HepG2 (cell line): Measurements from ENCODE around the gene FAM20A. TPM values are rescaled to one million over a fixed set of nuclear protein-coding genes. Genes with fewer than 3 reads are reported as not detected.

ENCODE experiments used
- ATRX ChIP-seq: sonication (generic); formaldehyde crosslinking; IDR thresholded peaks from 2 replicates; pipeline ENCODE4 v1.4.0; 2020; ENCODE audit warnings: missing genetic modification reagents, borderline replicate concordance
- CENPT ChIP-seq: sonication (generic); formaldehyde crosslinking; IDR thresholded peaks from 2 replicates; pipeline ENCODE4 v1.8.0; 2022; ENCODE audit warnings: low read depth, mild to moderate bottlenecking, moderate library complexity, missing genetic modification reagents
- ESRRA ChIP-seq: sonication (generic); formaldehyde crosslinking; IDR thresholded peaks from 2 replicates; pipeline ENCODE4 v1.5.1; 2020; ENCODE audit warnings: mild to moderate bottlenecking, low read depth, missing genetic modification reagents
- FOSL2 ChIP-seq: sonication (generic); formaldehyde crosslinking; IDR thresholded peaks from 2 replicates; pipeline ENCODE4 v1.4.0; 2020; ENCODE audit warnings: missing genetic modification reagents
- GATAD2A ChIP-seq: IDR thresholded peaks from 2 replicates; pipeline ENCODE4 v1.6.1; 2016
- MAFK ChIP-seq, 2 experiments: IDR thresholded peaks in 1 of 2; conservative IDR thresholded peaks in 1 of 2; 2 replicates each; pipeline ENCODE4 v1.6.1; 2011; ENCODE audit warnings: improper control_type of control experiment in 2 of 2, low read length in 2 of 2
- MBNL3 ChIP-seq: fragments of 250-450 bp; sonication (Bioruptor Pico); conservative IDR thresholded peaks from 2 replicates; pipeline ENCODE4 v1.8.0; 2022; ENCODE audit warnings: mild to moderate bottlenecking, inconsistent platforms
- POLR2AphosphoS2 ChIP-seq: IDR thresholded peaks from 2 replicates; pipeline ENCODE4 v1.6.1; 2011; ENCODE audit warnings: low read depth, low read length, improper control_type of control experiment
- RBM39 ChIP-seq: fragments of 200-400 bp; formaldehyde crosslinking; IDR thresholded peaks from one replicate; pipeline ENCODE4 v1.6.1; 2018; ENCODE audit warnings: antibody characterized with exemption, mild to moderate bottlenecking, low read depth, low read length; ENCODE audit not compliant: poor library complexity, severe bottlenecking
- SRSF1 ChIP-seq: fragments of 200-400 bp; formaldehyde crosslinking; optimal IDR thresholded peaks from 2 replicates; pipeline ENCODE3; 2017; ENCODE audit warnings: mild to moderate bottlenecking, low read depth, low read length, moderate library complexity
- ZIK1 ChIP-seq: sonication (generic); formaldehyde crosslinking; IDR thresholded peaks from 2 replicates; pipeline ENCODE4 v1.5.0; 2020; ENCODE audit warnings: mild to moderate bottlenecking, low read depth, missing genetic modification reagents, borderline replicate concordance
- ZKSCAN8 ChIP-seq: IDR thresholded peaks from 2 replicates; pipeline ENCODE4 v1.6.1; 2016; ENCODE audit warnings: borderline replicate concordance, missing genetic modification reagents, missing compliant biosample characterization
- ZNF18 ChIP-seq: sonication (generic); formaldehyde crosslinking; IDR thresholded peaks from 2 replicates; pipeline ENCODE4 v1.8.0; 2022; ENCODE audit warnings: mild to moderate bottlenecking, missing genetic modification reagents; ENCODE audit not compliant: insufficient replicate concordance
- ZNF253 ChIP-seq: sonication (generic); formaldehyde crosslinking; IDR thresholded peaks from 2 replicates; pipeline ENCODE4 v1.8.0; 2022; ENCODE audit warnings: mild to moderate bottlenecking, missing genetic modification reagents, borderline replicate concordance
- ZNF34 ChIP-seq: sonication (generic); formaldehyde crosslinking; IDR thresholded peaks from 2 replicates; pipeline ENCODE4 v1.4.0; 2020; ENCODE audit warnings: mild to moderate bottlenecking, missing genetic modification reagents, borderline replicate concordance
- ZNF431 ChIP-seq: sonication (generic); formaldehyde crosslinking; IDR thresholded peaks from 2 replicates; pipeline ENCODE4 v1.9.0; 2022; ENCODE audit warnings: missing genetic modification reagents, low read depth, mild to moderate bottlenecking, borderline replicate concordance
- ZNF484 ChIP-seq: sonication (generic); formaldehyde crosslinking; IDR thresholded peaks from 2 replicates; pipeline ENCODE4 v1.5.1; 2020; ENCODE audit warnings: mild to moderate bottlenecking, low read depth, missing genetic modification reagents, borderline replicate concordance
- ZNF766 ChIP-seq: sonication (generic); formaldehyde crosslinking; IDR thresholded peaks from 2 replicates; pipeline ENCODE4 v1.5.0; 2020; ENCODE audit warnings: missing genetic modification reagents, borderline replicate concordance
- ZNF781 ChIP-seq: sonication (generic); formaldehyde crosslinking; IDR thresholded peaks from 2 replicates; pipeline ENCODE4 v1.5.1; 2020; ENCODE audit warnings: borderline replicate concordance, mild to moderate bottlenecking, missing genetic modification reagents; ENCODE audit errors: not compliant biosample characterization
- ZSCAN31 ChIP-seq: sonication (generic); formaldehyde crosslinking; IDR thresholded peaks from 2 replicates; pipeline ENCODE4 v1.5.0; 2020; ENCODE audit warnings: low read depth, mild to moderate bottlenecking, missing genetic modification reagents
- ZSCAN5A ChIP-seq: sonication (generic); formaldehyde crosslinking; IDR thresholded peaks from 2 replicates; pipeline ENCODE4 v1.8.0; 2022; ENCODE audit warnings: mild to moderate bottlenecking, missing genetic modification reagents, borderline replicate concordance
- polyA plus RNA-seq, 8 experiments: library from polyadenylated mRNA; depleted of rRNA in 3 of 8; stranded (reverse) in 7 of 8; unstranded in 1 of 8; fragments of >200 nt; fragmentation: Illumina TruSeq in 4 of 8; extraction: Trizol in 4 of 8; gene quantifications; 2 replicates each; pipeline versions ENCODE4 v1.2.1 to v1.2.3, GENCODE V29; 2011 to 2016; ENCODE audit warnings: low read depth in 4 of 8, missing spikeins in 1 of 8, mixed read lengths in 1 of 8; ENCODE audit not compliant: insufficient read depth in 1 of 8
- total RNA-seq, 5 experiments: library from RNA; depleted of rRNA; stranded (reverse); fragments of >200 nt; fragmentation: Illumina TruSeq; extraction: Trizol; gene quantifications; 2 replicates each; pipeline ENCODE4 v1.2.3, GENCODE V29; 2016; ENCODE audit warnings: low read depth in 1 of 5
- TF ChIP-seq, protein P1 (sequence below): sonication (generic); formaldehyde crosslinking; IDR thresholded peaks from 2 replicates; pipeline ENCODE4 v1.4.0; 2020; ENCODE audit warnings: missing genetic modification reagents
- TF ChIP-seq, protein P2 (sequence below), 2 experiments: IDR thresholded peaks; 2 replicates each; pipeline ENCODE4 v1.6.1; 2011 to 2012; ENCODE audit warnings: low read length in 2 of 2, borderline replicate concordance in 1 of 2, low read depth in 1 of 2, mild to moderate bottlenecking in 1 of 2, moderate library complexity in 1 of 2

The FAM20A gene
- total and polyA plus RNA-seq, 2 of the 13 experiments (the other 11 are each of a cell fraction or from before 2014, with no cell fraction given) = 9.3 to 20.7 TPM

DNA sequence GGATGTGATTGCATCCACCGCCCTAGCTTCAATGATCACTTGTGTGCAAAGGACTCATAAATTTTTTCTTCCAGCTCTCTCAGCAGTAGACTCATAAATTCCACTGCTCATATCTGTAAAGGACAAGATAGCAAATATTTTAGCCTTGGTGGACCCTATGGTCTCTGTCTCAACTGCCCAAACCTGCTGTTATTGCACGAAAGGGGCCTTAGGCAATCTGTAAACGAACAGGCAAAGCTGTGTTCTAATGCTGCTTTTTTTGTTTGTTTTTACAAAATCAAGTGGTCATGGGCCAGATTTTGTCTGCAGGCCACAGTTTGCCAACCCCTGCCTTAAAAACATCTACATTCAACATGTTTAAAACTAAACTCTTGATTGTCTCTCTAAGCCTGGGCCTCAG lies 34.1 kb downstream of the FAM20A start (continued):
- peak; percentile 65; the same call in 1 of the 2 replicates for TF ChIP-seq GATAD2A (CRISPR knock-in tag)
- TF ChIP-seq ZKSCAN8 (CRISPR knock-in tag) = no peak
- no peak for TF ChIP-seq ATRX (CRISPR knock-in tag)
- no peak for TF ChIP-seq ZNF18
- no peak for TF ChIP-seq ZNF484 (CRISPR knock-in tag)
- TF ChIP-seq, protein P1, sequence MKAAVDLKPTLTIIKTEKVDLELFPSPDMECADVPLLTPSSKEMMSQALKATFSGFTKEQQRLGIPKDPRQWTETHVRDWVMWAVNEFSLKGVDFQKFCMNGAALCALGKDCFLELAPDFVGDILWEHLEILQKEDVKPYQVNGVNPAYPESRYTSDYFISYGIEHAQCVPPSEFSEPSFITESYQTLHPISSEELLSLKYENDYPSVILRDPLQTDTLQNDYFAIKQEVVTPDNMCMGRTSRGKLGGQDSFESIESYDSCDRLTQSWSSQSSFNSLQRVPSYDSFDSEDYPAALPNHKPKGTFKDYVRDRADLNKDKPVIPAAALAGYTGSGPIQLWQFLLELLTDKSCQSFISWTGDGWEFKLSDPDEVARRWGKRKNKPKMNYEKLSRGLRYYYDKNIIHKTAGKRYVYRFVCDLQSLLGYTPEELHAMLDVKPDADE = no peak
- 0 out of 2 replicates have a peak, but pooled peaks have one; percentile 25 for TF ChIP-seq FOSL2 (CRISPR knock-in tag)
- TF ChIP-seq ZIK1 = no peak
- no peak for TF ChIP-seq ESRRA
- no peak for TF ChIP-seq ZSCAN5A (CRISPR knock-in tag)
- TF ChIP-seq ZNF253 (CRISPR knock-in tag) = no peak
- TF ChIP-seq SRSF1 = no peak
- no peak for TF ChIP-seq ZNF34 (CRISPR knock-in tag)
- TF ChIP-seq ZNF781 = no peak
- no peak for TF ChIP-seq MBNL3
- TF ChIP-seq ZNF431 = no peak
- TF ChIP-seq CENPT = no peak
- TF ChIP-seq MAFK (conservative IDR thresholded peaks at IDR 0.05 in 1 of 2, IDR thresholded peaks at IDR 0.05 in 1 of 2; ENCODE audit: low read length in 2 of 2) = no peak
- no peak for TF ChIP-seq POLR2AphosphoS2
- TF ChIP-seq ZSCAN31 (CRISPR knock-in tag) = no peak
- TF ChIP-seq ZNF766 (CRISPR knock-in tag) = no peak
- no peak for TF ChIP-seq RBM39
- TF ChIP-seq, protein P2, sequence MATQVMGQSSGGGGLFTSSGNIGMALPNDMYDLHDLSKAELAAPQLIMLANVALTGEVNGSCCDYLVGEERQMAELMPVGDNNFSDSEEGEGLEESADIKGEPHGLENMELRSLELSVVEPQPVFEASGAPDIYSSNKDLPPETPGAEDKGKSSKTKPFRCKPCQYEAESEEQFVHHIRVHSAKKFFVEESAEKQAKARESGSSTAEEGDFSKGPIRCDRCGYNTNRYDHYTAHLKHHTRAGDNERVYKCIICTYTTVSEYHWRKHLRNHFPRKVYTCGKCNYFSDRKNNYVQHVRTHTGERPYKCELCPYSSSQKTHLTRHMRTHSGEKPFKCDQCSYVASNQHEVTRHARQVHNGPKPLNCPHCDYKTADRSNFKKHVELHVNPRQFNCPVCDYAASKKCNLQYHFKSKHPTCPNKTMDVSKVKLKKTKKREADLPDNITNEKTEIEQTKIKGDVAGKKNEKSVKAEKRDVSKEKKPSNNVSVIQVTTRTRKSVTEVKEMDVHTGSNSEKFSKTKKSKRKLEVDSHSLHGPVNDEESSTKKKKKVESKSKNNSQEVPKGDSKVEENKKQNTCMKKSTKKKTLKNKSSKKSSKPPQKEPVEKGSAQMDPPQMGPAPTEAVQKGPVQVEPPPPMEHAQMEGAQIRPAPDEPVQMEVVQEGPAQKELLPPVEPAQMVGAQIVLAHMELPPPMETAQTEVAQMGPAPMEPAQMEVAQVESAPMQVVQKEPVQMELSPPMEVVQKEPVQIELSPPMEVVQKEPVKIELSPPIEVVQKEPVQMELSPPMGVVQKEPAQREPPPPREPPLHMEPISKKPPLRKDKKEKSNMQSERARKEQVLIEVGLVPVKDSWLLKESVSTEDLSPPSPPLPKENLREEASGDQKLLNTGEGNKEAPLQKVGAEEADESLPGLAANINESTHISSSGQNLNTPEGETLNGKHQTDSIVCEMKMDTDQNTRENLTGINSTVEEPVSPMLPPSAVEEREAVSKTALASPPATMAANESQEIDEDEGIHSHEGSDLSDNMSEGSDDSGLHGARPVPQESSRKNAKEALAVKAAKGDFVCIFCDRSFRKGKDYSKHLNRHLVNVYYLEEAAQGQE (IDR thresholded peaks at IDR 0.05; ENCODE audit: borderline replicate concordance in 1 of 2, low read depth in 1 of 2, low read length in 2 of 2) = no peak
